Measurements from ENCODE around the gene POU2F2.

POU2F2 gene

GRCh38 chr19:42148266-42148665, 16.0 kb upstream of the POU2F2 start:
- Histone ChIP-seq H2AFZ (ENCODE audit: low read depth, low read length, severe bottlenecking) (no peak overlapping the region), H3K9ac (ENCODE audit: low read length) (no peak overlapping the region), H3K27ac (ENCODE audit: low read depth, low read length) (no peak overlapping the region), H3K9me3 (ENCODE audit: insufficient read depth, low read length) (no peaks in the 10 kb centered on the region), H3K4me3 (ENCODE audit: insufficient read depth, low read length, poor library complexity, severe bottlenecking) (no peak overlapping the region), H3K9me2 (replicated peaks; ENCODE audit: insufficient read depth, low read length) (no peaks in the 10 kb centered on the region), H3K36me3 (ENCODE audit: low read length) (no peaks in the 10 kb centered on the region), H3K4me2 (ENCODE audit: low read depth, low read length, poor library complexity, severe bottlenecking) (no peak overlapping the region), H4K20me1 (ENCODE audit: low read depth, low read length) (no peaks in the 10 kb centered on the region), H3K79me2 (ENCODE audit: insufficient read depth, low read length) (no peaks in the 10 kb centered on the region), H3F3A (ENCODE audit: insufficient read depth) (no peaks in the 10 kb centered on the region), H3K27me3 (ENCODE audit: low read length) (no peaks in the 10 kb centered on the region)
- no peak for TF ChIP-seq EZH2phosphoT487 (conservative IDR thresholded peaks at IDR 0.05; ENCODE audit: low read length)
- no peak for TF ChIP-seq CTCF (IDR thresholded peaks at IDR 0.05; ENCODE audit: insufficient read depth, low read length, poor library complexity, severe bottlenecking)

- no peak overlapping the region for H2AFZ ChIP-seq (ENCODE audit: low read depth, low read length, severe bottlenecking)
- H3K4me2 ChIP-seq (ENCODE audit: low read depth, low read length, poor library complexity, severe bottlenecking): no peak overlapping the region
- no peak overlapping the region for H3K4me3 ChIP-seq (ENCODE audit: insufficient read depth, low read length, poor library complexity, severe bottlenecking)
- H4K20me1 ChIP-seq (ENCODE audit: low read depth, low read length): no peaks in the 10 kb centered on the region
- H3F3A ChIP-seq (ENCODE audit: insufficient read depth): no peaks in the 10 kb centered on the region
- TF ChIP-seq CTCF (IDR thresholded peaks at IDR 0.05; ENCODE audit: insufficient read depth, low read length, poor library complexity, severe bottlenecking) (no peak), EZH2phosphoT487 (conservative IDR thresholded peaks at IDR 0.05; ENCODE audit: low read length) (no peak)
- no peaks in the 10 kb centered on the region for H3K36me3 ChIP-seq (ENCODE audit: low read length)
- H3K9me2 ChIP-seq (replicated peaks; ENCODE audit: insufficient read depth, low read length): no peaks in the 10 kb centered on the region
- H3K9me3 ChIP-seq (ENCODE audit: insufficient read depth, low read length): no peaks in the 10 kb centered on the region
- H3K9ac ChIP-seq (ENCODE audit: low read length): no peak overlapping the region
- no peaks in the 10 kb centered on the region for H3K27me3 ChIP-seq (ENCODE audit: low read length)
- no peak overlapping the region for H3K27ac ChIP-seq (ENCODE audit: low read depth, low read length)
- H3K79me2 ChIP-seq (ENCODE audit: insufficient read depth, low read length): no peaks in the 10 kb centered on the region
Measured at GRCh38 chr19:42143341-42144234, 11.3 kb upstream of the POU2F2 start.

GRCh38 chr19:42140125-42140754, 8.0 kb upstream of the POU2F2 start:
- Histone ChIP-seq H2AFZ (ENCODE audit: low read depth, low read length, severe bottlenecking) (no peak overlapping the region), H4K20me1 (ENCODE audit: low read depth, low read length) (no peaks in the 10 kb centered on the region), H3K27me3 (ENCODE audit: low read length) (no peaks in the 10 kb centered on the region), H3K79me2 (ENCODE audit: insufficient read depth, low read length) (no peaks in the 10 kb centered on the region), H3K4me2 (ENCODE audit: low read depth, low read length, poor library complexity, severe bottlenecking) (no peak overlapping the region), H3K27ac (ENCODE audit: low read depth, low read length) (no peak overlapping the region), H3F3A (ENCODE audit: insufficient read depth) (0 out of 2 replicates have a peak, but pooled peaks cover 2% of the 10 kb centered on the region), H3K9me2 (replicated peaks; ENCODE audit: insufficient read depth, low read length) (no peaks in the 10 kb centered on the region), H3K4me3 (ENCODE audit: insufficient read depth, low read length, poor library complexity, severe bottlenecking) (no peak overlapping the region), H3K36me3 (ENCODE audit: low read length) (no peaks in the 10 kb centered on the region), H3K9ac (ENCODE audit: low read length) (no peak overlapping the region), H3K9me3 (ENCODE audit: insufficient read depth, low read length) (no peaks in the 10 kb centered on the region)
- no peak for TF ChIP-seq EZH2phosphoT487 (conservative IDR thresholded peaks at IDR 0.05; ENCODE audit: low read length)
- TF ChIP-seq CTCF (IDR thresholded peaks at IDR 0.05; ENCODE audit: insufficient read depth, low read length, poor library complexity, severe bottlenecking): no peak
